ENCODE results near the gene GPR35.

GRCh38 chr2:240672076-240672700 is 46.9 kb downstream of the GPR35 start:
- TF ChIP-seq POLR2AphosphoS5 (IDR thresholded peaks at IDR 0.05), result no peak
- TF ChIP-seq CTCF (IDR thresholded peaks at IDR 0.05), result no peak
- TF ChIP-seq POLR2A (IDR thresholded peaks at IDR 0.05), result no peak
